Naive thymus-derived CD8-positive, alpha-beta T cell (primary cell): ENCODE results near the gene DNAI2. TPM values are rescaled to one million over a fixed set of nuclear protein-coding genes. Genes with fewer than 3 reads are reported as not detected.
A peak's percentile ranks its signal among the peaks of the same experiment; 100 is the strongest.

ENCODE experiments used
- ATAC-seq, 2 donors: fragments of 150-1000 bp; cut with Tn5 transposase in 1 of 2; sonication (Bioruptor Pico), chemical (Tn5 transposase) in 1 of 2; 1 replicate in 1 of 2; 2 replicates in 1 of 2; pipeline ENCODE4 v1.10.0; 2021; ENCODE audit warnings: mild to moderate bottlenecking in 2 of 2, moderate library complexity in 2 of 2
- POLR2A ChIA-PET: fragments of 350-600 bp; sonication (Branson Sonifier 250); formaldehyde crosslinking; loops from one replicate; lab custom pipeline; 2021; ENCODE audit warnings: antibody characterized with exemption; lab: Charles Lee
- DNase-seq, 10 donors: peaks; one replicate each; pipeline versions ENCODE4 v3.0.0 to v3.0.0-alpha.2; 2020 to 2022
- H3K27ac Mint-ChIP-seq, 10 donors: one replicate each; pipeline ENCODE4 v1.8.0; 2020 to 2022; ENCODE audit warnings: mild to moderate bottlenecking in 10 of 10, mixed read lengths in 10 of 10, moderate library complexity in 4 of 10, inconsistent platforms in 1 of 10
- H3K27me3 Mint-ChIP-seq, 5 donors: one replicate each; pipeline ENCODE4 v1.8.0; 2021 to 2022; ENCODE audit warnings: mixed read lengths in 5 of 5
- H3K36me3 Mint-ChIP-seq, 3 donors: one replicate each; pipeline ENCODE4 v1.8.0; 2020 to 2022; ENCODE audit warnings: mixed read lengths in 3 of 3, mild to moderate bottlenecking in 2 of 3, inconsistent platforms in 1 of 3
- H3K4me1 Mint-ChIP-seq, 4 donors: one replicate each; pipeline ENCODE4 v1.8.0; 2021 to 2022; ENCODE audit warnings: mixed read lengths in 4 of 4
- H3K4me3 Mint-ChIP-seq, 10 donors: one replicate each; pipeline ENCODE4 v1.8.0; 2020 to 2022; ENCODE audit warnings: mild to moderate bottlenecking in 10 of 10, mixed read lengths in 10 of 10, moderate library complexity in 6 of 10, inconsistent platforms in 1 of 10
- H3K9me3 Mint-ChIP-seq, 9 donors: one replicate each; pipeline ENCODE4 v1.8.0; 2020 to 2022; ENCODE audit warnings: mixed read lengths in 9 of 9, mild to moderate bottlenecking in 3 of 9, inconsistent platforms in 1 of 9, moderate library complexity in 1 of 9
- polyA plus RNA-seq, 3 donors: library from polyadenylated mRNA; unstranded; fragments of 300-500 nt; fragmentation: Illumina TruSeq; gene quantifications; one replicate each; pipeline ENCODE4 v1.2.3, GENCODE V29; 2021
- total RNA-seq, 8 experiments: library from RNA in 2 of 8; stranded (reverse) in 2 of 8; gene quantifications; one replicate each; pipeline ENCODE4 v1.2.3 and lab custom pipeline; 2021 to 2026

The DNAI2 gene
- total and polyA plus RNA-seq, 5 experiments from 2014 or later, result 0.09 to 0.42 (median 0.28) TPM

- H3K4me3 Mint-ChIP-seq, result no peak overlapping the region
- no peak overlapping the region for H3K27ac Mint-ChIP-seq
- DNase-seq (no peak), ATAC-seq (no peak)
- no peaks in the 10 kb centered on the region for H3K36me3 Mint-ChIP-seq
- POLR2A ChIA-PET, result no interaction called here
- no peaks in the 10 kb centered on the region for H3K9me3 Mint-ChIP-seq
- no peaks in the 10 kb centered on the region for H3K4me1 Mint-ChIP-seq
- H3K27me3 Mint-ChIP-seq, result peaks cover 0 to 6% (median 1%) of the 10 kb centered on the region in 5 donors
These were observed 65.6 kb downstream of the DNAI2 start for GRCh38 chr17:74339537-74340195.

DNA sequence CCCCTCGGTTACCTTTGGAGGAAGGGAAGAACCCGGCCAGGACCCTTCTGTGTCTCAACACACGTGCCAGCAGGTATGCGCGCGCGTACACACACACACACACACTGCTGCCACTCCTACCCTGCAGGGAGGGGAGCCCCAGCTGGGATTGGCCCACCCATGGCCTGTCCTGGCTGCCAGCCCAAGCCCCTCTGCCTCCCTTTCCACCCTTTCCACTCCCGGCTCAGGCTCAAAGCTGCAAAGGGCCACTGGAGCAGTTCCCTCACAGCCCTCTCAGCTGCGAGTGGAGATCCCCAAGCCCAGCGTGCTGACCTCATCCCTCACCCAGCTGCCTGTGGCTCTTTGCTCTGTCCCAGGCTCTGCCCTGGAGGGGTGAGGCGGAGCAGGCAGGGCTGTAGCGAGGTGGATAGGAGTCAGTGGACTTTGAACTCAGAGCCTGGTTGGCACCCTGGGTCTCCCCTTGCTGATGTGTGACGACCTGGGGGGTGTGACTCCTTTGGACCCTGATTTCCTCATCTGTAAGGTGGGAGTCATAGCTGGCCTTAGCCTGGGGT, 66.5 kb downstream of the DNAI2 start:
- no peaks in the 10 kb centered on the region for H3K36me3 Mint-ChIP-seq
- POLR2A ChIA-PET, result no interaction called here
- no peak for ATAC-seq
- H3K9me3 Mint-ChIP-seq, result no peaks in the 10 kb centered on the region
- H3K4me3 Mint-ChIP-seq, result no peak overlapping the region
- DNase-seq, result no peak
- no peak overlapping the region for H3K27ac Mint-ChIP-seq
- no peaks in the 10 kb centered on the region for H3K4me1 Mint-ChIP-seq
- peaks cover 0 to 6% (median 1%) of the 10 kb centered on the region in 5 donors for H3K27me3 Mint-ChIP-seq

- ATAC-seq, result no peak
- H3K27ac Mint-ChIP-seq, result no peak overlapping the region
- POLR2A ChIA-PET, result no interaction called here
- DNase-seq, result no peak
- H3K27me3 Mint-ChIP-seq, result peaks cover 0 to 6% (median 3%) of the 10 kb centered on the region in 5 donors
- no peaks in the 10 kb centered on the region for H3K36me3 Mint-ChIP-seq
- H3K9me3 Mint-ChIP-seq, result no peaks in the 10 kb centered on the region
- no peak overlapping the region for H3K4me3 Mint-ChIP-seq
- no peaks in the 10 kb centered on the region for H3K4me1 Mint-ChIP-seq
These were observed 68.2 kb downstream of the DNAI2 start for GRCh38 chr17:74342224-74342623.

- Mint-ChIP-seq H3K9me3 (no peaks in the 10 kb centered on the region), H3K27me3 (peaks cover 2 to 7% (median 6%) of the 10 kb centered on the region in 5 donors), H3K4me3 (no peak overlapping the region), H3K27ac (no peak overlapping the region), H3K36me3 (no peaks in the 10 kb centered on the region), H3K4me1 (no peaks in the 10 kb centered on the region)
- POLR2A ChIA-PET, result interaction anchor here (0.6 kb wide), 1 partner anchor 236 kb away, joined by 3 read pairs; no protein-coding TSS in a partner anchor
- ATAC-seq, result no peak
- no peak for DNase-seq
These were observed 69.1 kb downstream of the DNAI2 start for GRCh38 chr17:74343121-74343520.

DNA sequence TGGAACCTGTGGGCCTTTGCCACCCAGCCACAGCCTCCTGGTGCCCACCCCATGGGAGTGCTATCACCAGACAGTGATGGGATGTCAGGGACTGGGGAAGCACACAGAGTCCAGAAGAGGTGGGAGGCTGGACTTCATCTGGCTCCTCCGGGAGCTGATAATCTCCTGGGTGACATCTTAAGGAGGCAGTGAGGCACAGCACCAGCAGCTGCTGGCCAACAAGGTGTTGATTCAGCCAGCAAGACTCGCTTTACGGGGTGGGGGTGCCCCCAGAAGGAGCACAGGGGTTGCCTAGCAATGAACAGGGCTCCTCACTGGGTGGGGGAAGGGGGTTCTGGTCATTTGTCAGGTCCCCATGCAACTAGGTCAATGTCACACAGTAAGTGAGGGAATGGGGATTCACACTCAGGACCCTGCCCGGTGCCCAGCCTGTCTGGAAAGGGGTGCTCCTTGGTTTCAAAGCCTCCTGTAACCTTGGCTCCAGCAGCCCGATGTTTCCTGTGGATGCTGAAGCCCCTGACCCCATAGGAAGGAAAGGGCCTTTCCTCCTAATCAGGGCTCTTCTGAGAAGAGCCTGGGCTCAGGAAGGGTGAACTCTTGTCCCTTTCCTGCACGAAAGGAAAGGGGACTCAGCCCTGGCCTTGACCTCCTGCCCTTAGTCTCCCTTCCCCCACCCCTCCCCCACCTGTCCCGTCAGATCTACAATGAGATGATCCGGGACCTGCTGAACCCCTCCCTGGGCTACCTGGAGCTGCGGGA, 69.7 kb downstream of the DNAI2 start:
- Mint-ChIP-seq H3K27ac (no peak overlapping the region), H3K4me1 (no peaks in the 10 kb centered on the region), H3K36me3 (no peaks in the 10 kb centered on the region), H3K27me3 (peaks cover 6 to 13% (median 7%) of the 10 kb centered on the region in 5 donors), H3K9me3 (no peaks in the 10 kb centered on the region), H3K4me3 (no peak overlapping the region)
- no peak for ATAC-seq
- POLR2A ChIA-PET, result interaction anchor here (0.6 kb wide), 2 partner anchors 34 to 236 kb away, joined by 3 to 4 read pairs; no protein-coding TSS in a partner anchor
- DNase-seq, result no peak

- Mint-ChIP-seq H3K27ac (no peak overlapping the region), H3K36me3 (no peaks in the 10 kb centered on the region), H3K4me1 (no peaks in the 10 kb centered on the region), H3K27me3 (peaks cover 6 to 15% (median 7%) of the 10 kb centered on the region in 5 donors), H3K9me3 (no peaks in the 10 kb centered on the region), H3K4me3 (no peak overlapping the region)
- no peak for DNase-seq
- no peak for ATAC-seq
- POLR2A ChIA-PET, result interaction anchor here (0.6 kb wide), 1 partner anchor 33 kb away, joined by 4 read pairs; no protein-coding TSS in a partner anchor
These were observed 70.6 kb downstream of the DNAI2 start for GRCh38 chr17:74344658-74345057.

GRCh38 chr17:74345433-74346241, 71.6 kb downstream of the DNAI2 start:
- peaks cover 0 to 2% (median 0%) of the 10 kb centered on the region in 4 donors for H3K4me1 Mint-ChIP-seq
- H3K27me3 Mint-ChIP-seq, result peaks cover 5 to 21% (median 9%) of the 10 kb centered on the region in 5 donors
- H3K9me3 Mint-ChIP-seq, result no peaks in the 10 kb centered on the region
- POLR2A ChIA-PET, result no interaction called here
- peak overlapping the region in 1 of 10 donors; percentile 63 for H3K27ac Mint-ChIP-seq
- H3K4me3 Mint-ChIP-seq, result no peak overlapping the region
- no peaks in the 10 kb centered on the region for H3K36me3 Mint-ChIP-seq
- ATAC-seq, result no peak
- DNase-seq, result no peak

DNA sequence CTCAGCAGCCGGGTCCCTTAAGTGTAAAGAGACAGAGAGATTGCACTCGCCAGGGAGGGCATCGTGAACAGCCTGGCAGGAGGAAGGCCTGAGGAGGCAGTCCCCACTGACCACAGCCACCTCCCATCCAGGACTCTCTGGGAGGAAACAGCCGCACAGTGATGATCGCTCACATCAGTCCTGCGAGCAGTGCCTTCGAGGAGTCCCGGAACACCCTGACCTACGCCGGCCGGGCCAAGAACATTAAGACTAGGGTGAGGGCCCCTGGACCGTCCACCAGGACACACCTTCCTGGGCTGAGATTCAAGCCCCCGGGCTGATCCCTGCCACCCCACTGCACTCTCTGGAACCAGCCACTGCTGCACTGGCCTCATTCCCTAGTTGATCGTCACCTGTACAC, 73.6 kb downstream of the DNAI2 start:
- H3K27ac Mint-ChIP-seq, result no peak overlapping the region
- H3K4me1 Mint-ChIP-seq, result peaks cover 0 to 4% (median 0%) of the 10 kb centered on the region in 4 donors
- H3K36me3 Mint-ChIP-seq, result no peaks in the 10 kb centered on the region
- no peak overlapping the region for H3K4me3 Mint-ChIP-seq
- ATAC-seq (no peak), DNase-seq (no peak)
- H3K9me3 Mint-ChIP-seq, result no peaks in the 10 kb centered on the region
- H3K27me3 Mint-ChIP-seq, result peaks cover 8 to 29% (median 13%) of the 10 kb centered on the region in 5 donors
- POLR2A ChIA-PET, result no interaction called here

DNA sequence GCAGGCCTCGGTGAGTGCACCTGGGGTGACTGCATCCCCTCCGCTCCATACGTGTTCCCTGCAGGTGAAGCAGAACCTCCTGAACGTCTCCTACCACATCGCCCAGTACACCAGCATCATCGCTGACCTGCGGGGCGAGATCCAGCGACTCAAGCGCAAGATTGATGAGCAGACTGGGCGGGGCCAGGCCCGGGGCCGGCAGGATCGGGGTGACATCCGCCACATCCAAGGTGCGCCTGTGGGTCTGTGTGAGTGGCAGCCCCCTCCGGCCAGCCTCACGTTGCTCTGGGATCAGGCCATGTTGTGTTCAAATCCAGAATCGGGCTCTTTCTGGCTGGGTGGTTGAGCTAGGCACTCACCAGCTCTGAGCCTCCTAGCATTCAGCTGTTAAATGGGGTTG, 75.1 kb downstream of the DNAI2 start:
- H3K9me3 Mint-ChIP-seq, result no peaks in the 10 kb centered on the region
- H3K36me3 Mint-ChIP-seq, result no peaks in the 10 kb centered on the region
- POLR2A ChIA-PET, result no interaction called here
- H3K27me3 Mint-ChIP-seq, result peaks cover 9 to 44% (median 27%) of the 10 kb centered on the region in 5 donors
- DNase-seq (no peak), ATAC-seq (no peak)
- H3K4me3 Mint-ChIP-seq, result no peak overlapping the region
- peaks cover 0 to 13% (median under 1%) of the 10 kb centered on the region in 4 donors for H3K4me1 Mint-ChIP-seq
- H3K27ac Mint-ChIP-seq, result no peak overlapping the region

DNA sequence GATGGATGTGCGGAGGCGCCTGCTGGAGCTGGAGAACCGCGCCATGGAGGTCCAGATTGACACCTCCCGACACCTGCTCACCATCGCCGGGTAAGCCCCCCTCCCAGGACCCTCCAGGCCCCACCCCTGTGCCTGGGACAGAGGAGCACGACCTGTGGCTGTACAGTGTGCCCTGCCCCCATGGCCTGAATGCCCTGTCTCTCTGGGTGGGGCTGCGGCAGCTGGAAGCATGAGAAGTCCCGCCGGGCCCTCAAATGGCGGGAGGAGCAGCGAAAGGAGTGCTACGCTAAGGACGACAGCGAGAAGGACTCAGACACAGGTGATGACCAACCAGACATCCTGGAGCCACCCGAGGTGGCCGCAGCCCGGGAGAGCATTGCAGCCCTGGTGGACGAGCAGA, 76.5 kb downstream of the DNAI2 start:
- Mint-ChIP-seq H3K9me3 (no peaks in the 10 kb centered on the region), H3K27ac (no peak overlapping the region), H3K4me1 (peaks cover 0 to 18% (median 4%) of the 10 kb centered on the region in 4 donors), H3K4me3 (no peak overlapping the region), H3K27me3 (peaks cover 9 to 57% (median 41%) of the 10 kb centered on the region in 5 donors), H3K36me3 (no peaks in the 10 kb centered on the region)
- no peak for ATAC-seq
- POLR2A ChIA-PET, result no interaction called here
- DNase-seq, result no peak

GRCh38 chr17:74351552-74352210, 77.6 kb downstream of the DNAI2 start:
- no peak overlapping the region for H3K4me3 Mint-ChIP-seq
- no peaks in the 10 kb centered on the region for H3K9me3 Mint-ChIP-seq
- peak in 1 of 2 donors; percentile 45 for ATAC-seq
- no peak for DNase-seq
- POLR2A ChIA-PET, result no interaction called here
- H3K36me3 Mint-ChIP-seq, result no peaks in the 10 kb centered on the region
- H3K27ac Mint-ChIP-seq, result no peak overlapping the region
- H3K27me3 Mint-ChIP-seq, result peaks cover 9 to 68% (median 47%) of the 10 kb centered on the region in 5 donors
- peaks cover 0 to 18% (median 4%) of the 10 kb centered on the region in 4 donors for H3K4me1 Mint-ChIP-seq
